NK-92 treated with Interleukin-12 subunit alpha and Interleukin-12 subunit beta, amount 100 ng/mL, for 24 hours (cell line): ENCODE data around the gene DLL4.

Experiments
- DNase-seq: peaks from one replicate; lab custom pipeline; 2025; lab: John Stamatoyannopoulos, UW

The DLL4 gene

DNA sequence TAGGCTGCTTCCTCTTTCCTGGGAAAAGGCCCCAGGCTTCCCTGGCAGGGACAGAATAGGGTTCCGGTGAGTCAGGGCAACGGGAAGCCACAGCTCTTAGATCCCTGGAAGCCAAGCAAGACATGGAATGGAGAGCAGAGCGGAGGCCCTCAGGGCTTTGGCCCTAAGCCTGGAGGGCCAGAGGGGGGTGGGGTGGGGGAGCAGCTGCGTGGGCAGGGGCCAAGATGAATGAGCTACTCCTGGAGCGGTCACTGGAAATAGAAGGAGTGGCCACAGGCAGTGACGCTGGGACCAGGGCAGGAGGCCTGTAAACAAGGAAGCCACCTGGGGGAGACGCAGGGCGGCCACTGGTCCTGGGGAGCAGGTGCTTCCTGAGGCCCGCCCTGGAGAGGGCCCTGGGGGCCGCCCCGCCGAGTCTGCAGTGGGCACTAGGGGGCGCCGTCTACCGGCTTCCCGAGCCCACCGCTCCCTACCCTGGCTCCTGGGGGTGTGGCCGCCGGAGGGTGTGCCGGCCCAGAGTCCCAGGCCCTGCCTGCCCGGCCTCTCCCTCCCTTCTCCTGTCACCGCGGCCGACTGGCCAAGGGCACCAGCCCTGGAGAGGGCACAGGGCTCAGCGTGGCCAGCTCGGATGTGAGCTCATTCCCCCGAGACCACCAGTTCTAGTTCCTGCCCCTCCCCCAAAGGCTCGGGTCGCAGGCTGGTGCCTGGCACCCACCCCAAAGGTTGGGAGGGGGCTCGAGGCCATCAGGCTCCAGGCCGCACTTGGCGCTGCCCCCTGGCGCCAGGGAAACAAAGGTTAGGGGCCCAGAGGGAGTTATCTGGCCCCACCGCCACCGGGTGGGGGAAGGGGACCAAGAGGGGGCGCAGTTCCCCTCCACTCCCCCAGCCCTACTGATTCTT lies 22.8 kb upstream of the DLL4 start:
- no peak for DNase-seq

- DNase-seq = no peak
Measured at GRCh38 chr15:40906991-40907802, 21.9 kb upstream of the DLL4 start.

DNA sequence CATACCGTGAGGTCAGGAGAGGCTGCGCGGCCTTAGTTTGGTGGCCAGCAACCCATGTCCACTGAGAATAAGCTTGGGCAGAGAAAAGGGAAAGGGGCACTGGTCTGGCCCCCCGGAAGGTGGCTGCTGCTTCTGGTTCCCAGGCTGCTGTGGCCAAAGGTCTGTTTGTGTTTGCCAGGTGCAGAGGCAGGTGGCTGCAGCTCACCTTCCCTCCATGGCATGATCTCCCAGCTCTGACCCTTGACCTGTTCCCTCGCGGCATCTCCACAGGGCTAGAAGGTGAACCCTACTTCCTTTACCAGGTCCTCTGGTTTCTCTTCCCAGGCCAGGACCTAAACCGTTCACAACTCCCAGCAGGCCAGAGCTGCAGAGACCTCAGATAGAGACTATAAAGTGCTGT lies 21.0 kb upstream of the DLL4 start:
- DNase-seq = no peak

- DNase-seq = no peak
Measured at GRCh38 chr15:40909662-40910630, 19.2 kb upstream of the DLL4 start.

DNA sequence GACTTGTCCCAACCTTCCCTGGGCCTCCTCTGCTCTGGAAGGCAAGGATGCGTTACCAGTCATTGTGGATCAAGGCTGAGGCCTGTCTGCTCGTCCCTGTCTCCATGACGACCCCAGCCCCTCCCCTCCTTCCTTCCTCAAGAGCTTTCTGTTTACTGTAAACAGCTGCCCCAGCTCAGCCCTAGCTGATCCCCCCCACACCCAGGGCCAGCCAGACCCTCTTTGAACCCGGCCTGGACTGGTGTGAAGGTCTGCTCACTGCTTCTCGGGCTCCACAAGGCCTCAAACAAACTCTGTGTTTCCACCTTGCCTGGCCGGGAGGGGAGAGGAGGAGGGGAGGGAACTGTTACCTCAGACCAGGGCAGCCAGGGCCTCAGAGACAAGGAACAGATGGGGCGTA lies 18.0 kb upstream of the DLL4 start:
- no peak for DNase-seq

- no peak for DNase-seq
Measured at GRCh38 chr15:40911693-40912092, 17.4 kb upstream of the DLL4 start.

- DNase-seq = no peak
Measured at GRCh38 chr15:40912478-40912877, 16.7 kb upstream of the DLL4 start.

DNA sequence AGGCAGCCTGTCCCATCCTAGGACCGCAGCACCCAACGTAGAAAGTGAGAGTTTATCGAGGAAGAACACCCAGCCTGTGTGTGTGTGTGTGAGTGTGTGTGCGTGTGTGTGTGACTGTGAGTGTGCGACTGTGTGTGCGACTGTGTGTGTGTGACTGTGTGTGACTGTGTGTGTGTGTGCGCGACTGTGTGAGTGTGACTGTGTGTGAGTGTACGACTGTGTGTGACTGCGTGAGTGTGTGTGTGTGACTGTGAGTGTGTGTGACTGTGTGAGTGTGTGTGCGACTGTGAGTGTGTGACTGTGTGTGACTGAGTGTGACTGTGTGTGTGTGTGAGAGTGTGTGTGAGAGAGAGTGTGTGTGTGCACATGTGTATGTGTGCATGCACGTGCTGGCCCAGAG lies 15.1 kb upstream of the DLL4 start:
- DNase-seq = no peak

DNA sequence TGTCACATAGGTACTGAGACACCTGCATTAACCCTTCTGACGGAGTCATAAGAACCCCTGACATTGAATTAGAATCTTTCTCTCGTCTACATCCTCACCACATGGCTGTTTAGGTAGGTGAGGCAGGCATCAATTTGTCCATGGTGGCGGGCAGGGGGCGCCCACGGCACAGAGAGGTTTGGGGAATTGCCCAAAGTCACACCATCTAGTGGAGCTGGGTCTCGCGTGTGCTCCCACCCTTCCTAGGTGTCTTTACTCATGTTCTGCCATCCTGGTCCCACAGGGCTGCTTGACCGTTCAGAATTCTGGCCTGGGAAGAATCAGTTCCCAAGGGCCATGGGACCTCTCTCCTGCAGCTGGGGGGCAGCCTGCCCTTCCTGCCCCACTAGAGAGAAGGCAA lies 14.7 kb upstream of the DLL4 start:
- DNase-seq = no peak

DNA sequence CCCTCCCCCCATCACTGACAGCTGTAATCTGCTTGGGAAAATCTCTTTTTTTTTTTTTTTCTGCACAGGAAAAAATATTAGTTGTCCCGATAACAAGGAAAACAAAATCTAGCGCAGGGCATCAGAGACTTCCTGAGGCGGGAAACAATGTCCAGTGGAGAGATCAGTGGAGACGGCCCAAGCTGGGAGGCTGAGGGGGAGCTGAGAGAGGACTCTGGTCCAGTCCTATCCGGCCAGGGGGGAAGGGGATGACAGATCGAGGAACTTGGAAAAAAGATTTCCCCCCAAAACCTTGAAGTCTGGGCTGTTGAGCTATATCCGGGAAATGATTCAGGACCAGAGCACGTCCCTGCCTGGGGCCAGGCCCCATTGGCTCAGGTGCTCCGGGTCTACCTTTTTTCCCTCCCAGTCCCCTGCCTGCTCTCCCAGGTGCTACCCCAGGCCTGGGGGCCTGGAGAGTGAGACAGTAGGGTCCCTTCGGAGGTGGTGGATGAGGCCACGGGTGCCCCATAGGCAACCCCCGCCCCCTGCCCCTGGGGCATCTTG lies 14.0 kb upstream of the DLL4 start:
- no peak for DNase-seq

- DNase-seq = no peak
Measured at GRCh38 chr15:40915679-40916078, 13.5 kb upstream of the DLL4 start.

GRCh38 chr15:40917585-40917984 lies 11.6 kb upstream of the DLL4 start:
- DNase-seq = no peak

DNA sequence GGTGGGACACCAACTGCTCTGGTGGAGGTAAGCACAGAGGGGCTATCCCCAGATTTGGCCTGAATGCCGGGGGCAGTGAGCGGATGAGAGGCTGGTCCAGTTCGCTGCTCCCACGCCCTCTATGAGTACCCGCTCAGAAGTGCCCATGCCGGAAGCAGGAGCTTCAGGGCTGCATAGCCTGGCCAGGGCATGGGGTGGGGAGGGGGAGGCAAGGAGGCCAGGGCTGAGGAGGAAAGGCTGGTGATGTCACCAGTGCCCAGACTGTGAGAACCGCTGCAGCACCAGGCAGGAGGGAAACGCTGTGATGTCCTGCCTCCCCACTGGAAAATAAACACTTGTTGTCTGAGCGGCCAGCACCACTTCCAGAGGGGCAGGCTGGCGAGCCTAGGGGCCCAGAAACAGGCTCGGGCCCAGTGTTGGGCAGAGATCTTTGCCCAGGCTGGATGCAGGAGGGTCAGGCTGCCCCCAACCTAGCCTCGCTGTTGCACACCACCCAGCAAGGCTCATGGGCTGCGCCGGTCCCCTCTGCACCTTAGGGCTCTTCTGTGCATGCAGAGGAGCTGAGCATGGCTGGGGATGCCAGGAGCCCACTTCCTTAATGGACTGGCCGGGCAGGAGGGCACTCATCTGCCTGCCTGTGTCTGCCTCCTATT lies 10.9 kb upstream of the DLL4 start:
- no peak for DNase-seq

DNA sequence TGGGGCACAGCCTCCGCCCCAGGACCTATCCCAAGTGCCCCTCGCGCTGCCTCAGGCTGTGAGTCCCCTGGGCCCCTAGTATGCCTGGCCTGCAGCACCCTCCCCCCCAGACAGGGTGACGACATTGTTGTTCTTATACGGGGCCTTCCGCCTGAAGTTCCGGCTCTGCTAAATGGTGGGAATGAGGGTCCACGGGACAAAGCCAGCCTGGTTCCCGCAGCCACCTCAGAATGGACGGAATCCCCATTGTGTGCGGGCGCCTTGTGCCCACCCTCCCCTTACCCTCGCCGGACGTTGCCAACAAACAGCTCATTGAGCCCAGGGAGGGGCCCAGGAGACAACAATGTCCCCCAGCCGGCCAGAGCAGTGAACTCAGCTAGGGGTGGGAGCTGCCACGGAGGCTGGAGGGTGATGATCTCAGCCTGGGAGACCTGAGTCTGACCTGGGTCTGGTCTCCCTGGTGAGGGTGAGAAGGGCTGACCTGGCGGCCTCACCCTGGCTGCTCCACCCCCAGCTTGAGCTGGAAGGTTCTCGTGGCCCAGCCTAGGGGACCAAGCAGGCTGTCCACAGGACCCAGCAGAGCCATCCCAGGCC lies 10.2 kb upstream of the DLL4 start:
- no peak for DNase-seq

- DNase-seq = no peak
Measured at GRCh38 chr15:40921949-40922607, 7.1 kb upstream of the DLL4 start.

GRCh38 chr15:40922608-40923005 lies 6.5 kb upstream of the DLL4 start:
- DNase-seq = no peak

GRCh38 chr15:40923551-40923950 lies 5.6 kb upstream of the DLL4 start:
- DNase-seq = no peak

DNA sequence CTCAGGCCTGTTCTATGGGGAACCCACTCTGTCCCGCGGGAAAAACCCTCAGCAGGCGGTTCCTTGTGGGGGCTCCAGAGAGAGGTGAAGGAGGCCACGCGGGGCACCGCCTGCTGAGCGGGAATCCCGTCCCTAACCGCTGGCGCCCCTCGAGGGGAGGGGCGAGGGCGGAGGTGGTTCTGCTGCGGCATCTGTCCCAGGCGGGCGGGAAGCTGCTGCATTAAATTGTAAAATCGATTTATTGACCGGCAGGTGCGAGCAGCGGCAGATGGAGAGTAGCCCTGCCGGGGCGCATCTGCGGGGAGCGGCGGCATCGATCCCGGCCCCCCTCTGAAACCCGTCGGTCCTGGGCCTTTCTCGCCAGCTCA lies 3.7 kb upstream of the DLL4 start:
- DNase-seq = no peak

DNA sequence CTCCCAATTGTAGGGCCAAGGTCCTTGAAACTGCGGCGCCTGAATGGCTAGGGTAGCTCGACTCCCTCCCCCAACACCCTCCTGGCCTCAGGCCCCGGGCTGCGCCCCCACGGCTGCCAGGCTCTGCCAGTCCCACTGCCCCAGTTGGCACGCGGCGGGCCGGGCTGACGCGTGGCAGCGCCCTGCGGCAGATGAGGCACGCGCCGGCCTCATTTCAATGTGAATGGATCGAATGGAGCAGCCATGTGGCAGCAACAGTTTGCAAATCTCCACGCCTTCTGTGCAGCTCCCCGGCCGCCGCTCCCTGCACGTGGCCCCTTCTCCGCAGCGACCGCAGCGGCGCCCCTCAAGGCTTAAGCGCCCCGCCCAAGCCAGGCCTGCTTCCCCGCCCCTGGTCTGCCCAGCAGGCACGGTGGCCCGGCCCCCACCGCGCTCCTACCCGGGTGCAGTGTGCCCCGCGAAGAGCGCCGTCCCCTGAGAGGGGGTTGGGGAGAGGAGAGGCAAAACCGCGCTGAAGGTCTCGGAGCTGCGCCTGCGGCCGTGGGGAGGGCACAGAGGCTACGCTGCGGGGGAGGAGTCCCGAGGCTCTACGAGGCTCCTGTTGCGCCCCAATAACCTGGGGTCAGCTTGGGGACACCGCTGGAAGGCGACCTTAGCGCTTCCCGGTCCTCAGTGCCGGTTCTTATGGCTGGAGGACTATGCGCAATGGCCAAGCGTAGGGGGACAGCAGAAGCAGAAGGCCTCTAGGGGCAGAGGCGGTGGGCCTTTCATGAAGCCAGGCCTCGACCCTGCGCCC lies 3.1 kb upstream of the DLL4 start:
- DNase-seq = no peak
